Neuronal stem cell (in vitro differentiated cells): ENCODE data around the gene KCP.

Experiments used
- DNase-seq: peaks from one replicate; pipeline ENCODE4 v3.0.0-alpha.2; 2013; ENCODE audit warnings: low spot score
- H2AFZ ChIP-seq: one replicate; pipeline ENCODE4 v1.6.1; 2013; ENCODE audit warnings: mild to moderate bottlenecking, low read length, inconsistent platforms
- H2AK5ac ChIP-seq: 2 replicates; pipeline ENCODE4 v1.6.1; 2013; ENCODE audit warnings: low read depth, mild to moderate bottlenecking, inconsistent platforms, low read length, moderate library complexity, mixed read lengths
- H2BK120ac ChIP-seq: 2 replicates; pipeline ENCODE4 v1.6.1; 2013; ENCODE audit warnings: low read depth, mild to moderate bottlenecking, inconsistent platforms, low read length, moderate library complexity, mixed read lengths
- H2BK12ac ChIP-seq: one replicate; pipeline ENCODE4 v1.6.1; 2013; ENCODE audit warnings: low read length, inconsistent platforms
- H2BK15ac ChIP-seq: 2 replicates; pipeline ENCODE4 v1.6.1; 2013; ENCODE audit warnings: mild to moderate bottlenecking, low read length, inconsistent platforms, mixed read lengths
- H2BK5ac ChIP-seq: one replicate; pipeline ENCODE4 v1.6.1; 2013; ENCODE audit warnings: inconsistent platforms, mild to moderate bottlenecking, low read length, moderate library complexity
- H3K14ac ChIP-seq: one replicate; pipeline ENCODE4 v1.6.1; 2013; ENCODE audit warnings: low read length, inconsistent platforms
- H3K18ac ChIP-seq: 2 replicates; pipeline ENCODE4 v1.6.1; 2013; ENCODE audit warnings: low read length, inconsistent platforms
- H3K23ac ChIP-seq: 2 replicates; pipeline ENCODE4 v1.6.1; 2013; ENCODE audit warnings: low read depth, mild to moderate bottlenecking, mixed read lengths, low read length, inconsistent platforms; ENCODE audit not compliant: poor library complexity
- H3K27ac ChIP-seq: replicated peaks from 3 replicates; pipeline ENCODE4 v1.5.1; 2013; ENCODE audit warnings: low read length, inconsistent platforms
- H3K27me3 ChIP-seq, 3 experiments: 2 replicates each; pipeline ENCODE4 v1.6.1; 2013; ENCODE audit warnings: low read length in 3 of 3, mild to moderate bottlenecking in 2 of 3, inconsistent platforms in 1 of 3, low read depth in 1 of 3, mixed read lengths in 1 of 3, moderate library complexity in 1 of 3; ENCODE audit not compliant: control insufficient read depth in 3 of 3, insufficient read depth in 3 of 3
- H3K36me3 ChIP-seq, 2 donors: replicated peaks in 1 of 2; 2 replicates each; pipeline ENCODE4 v1.6.1; 2013; ENCODE audit warnings: low read length in 2 of 2; ENCODE audit not compliant: control insufficient read depth in 2 of 2, insufficient read depth in 2 of 2
- H3K4ac ChIP-seq: 2 replicates; pipeline ENCODE4 v1.6.1; 2013; ENCODE audit warnings: inconsistent platforms, mild to moderate bottlenecking, low read length, moderate library complexity
- H3K4me1 ChIP-seq, 2 donors: 1 replicate in 1 of 2; 2 replicates in 1 of 2; pipeline ENCODE4 v1.6.1; 2013; ENCODE audit warnings: low read length in 2 of 2, low read depth in 1 of 2; ENCODE audit not compliant: control insufficient read depth in 2 of 2, insufficient read depth in 1 of 2
- H3K4me2 ChIP-seq: one replicate; pipeline ENCODE4 v1.6.1; 2013; ENCODE audit warnings: mild to moderate bottlenecking, low read length, inconsistent platforms; ENCODE audit not compliant: insufficient read depth, poor library complexity, severe bottlenecking
- H3K4me3 ChIP-seq, 2 donors: 2 replicates each; pipeline ENCODE4 v1.5.1; 2013; ENCODE audit warnings: low read length in 2 of 2, mild to moderate bottlenecking in 2 of 2, inconsistent platforms in 1 of 2, moderate library complexity in 1 of 2
- H3K79me1 ChIP-seq: one replicate; pipeline ENCODE4 v1.6.1; 2013; ENCODE audit warnings: low read depth, mild to moderate bottlenecking, inconsistent platforms, low read length, moderate library complexity
- H3K9ac ChIP-seq: one replicate; pipeline ENCODE4 v1.6.1; 2013; ENCODE audit warnings: mild to moderate bottlenecking, low read depth, low read length, inconsistent platforms; ENCODE audit not compliant: poor library complexity
- H3K9me3 ChIP-seq, 2 donors: replicated peaks in 1 of 2; 2 replicates each; pipeline versions ENCODE3 to v1.6.1; 2013; ENCODE audit warnings: low read length in 2 of 2, mild to moderate bottlenecking in 2 of 2, inconsistent platforms in 1 of 2, low read depth in 1 of 2, mixed read lengths in 1 of 2, moderate library complexity in 1 of 2; ENCODE audit not compliant: control insufficient read depth in 2 of 2, insufficient read depth in 1 of 2
- H4K8ac ChIP-seq: one replicate; pipeline ENCODE4 v1.6.1; 2013; ENCODE audit warnings: low read depth, mild to moderate bottlenecking, inconsistent platforms, low read length, moderate library complexity
- H4K91ac ChIP-seq: one replicate; pipeline ENCODE4 v1.6.1; 2013; ENCODE audit warnings: low read length, low read depth, mild to moderate bottlenecking, inconsistent platforms; ENCODE audit not compliant: poor library complexity
- WGBS, 2 donors: extraction: QIAGEN DNeasy Blood & Tissue Kit; methylation state at CpG; one replicate each; pipeline ENCODE4 v1.1.7; 2013; ENCODE audit warnings: missing lambda C conversion rate in 2 of 2, mixed read lengths in 1 of 2; ENCODE audit not compliant: insufficient read length in 2 of 2, insufficient replicate concordance in 1 of 2; ENCODE audit errors: extremely low coverage in 2 of 2; 5-methylcytosine and 5-hydroxymethylcytosine counted together

Gene KCP

DNA sequence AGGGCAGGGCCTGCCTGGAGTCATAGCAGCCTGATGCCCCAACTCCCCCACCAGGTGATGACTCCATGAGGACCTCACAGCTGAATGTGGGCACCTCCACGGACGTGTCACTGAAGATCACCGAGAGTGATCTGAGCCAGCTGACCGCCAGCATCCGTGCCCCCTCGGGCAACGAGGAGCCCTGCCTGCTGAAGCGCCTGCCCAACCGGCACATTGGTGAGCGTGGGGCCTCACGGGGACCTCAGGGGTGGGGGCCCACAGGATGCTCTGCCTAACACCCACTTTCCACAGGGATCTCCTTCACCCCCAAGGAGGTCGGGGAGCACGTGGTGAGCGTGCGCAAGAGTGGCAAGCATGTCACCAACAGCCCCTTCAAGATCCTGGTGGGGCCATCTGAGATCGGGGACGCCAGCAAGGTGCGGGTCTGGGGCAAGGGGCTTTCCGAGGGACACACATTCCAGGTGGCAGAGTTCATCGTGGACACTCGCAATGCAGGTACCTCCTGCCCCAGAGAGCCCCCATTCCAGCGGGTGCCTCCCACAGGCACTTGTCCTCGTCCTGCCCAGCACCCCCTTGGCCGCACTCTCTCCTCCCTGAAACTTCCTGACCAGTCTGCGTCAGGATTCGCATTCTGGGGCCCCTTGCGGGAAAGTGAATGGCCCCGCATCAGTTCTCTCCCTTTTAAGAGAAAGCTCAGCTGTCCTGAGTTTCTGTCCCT is 57.8 kb downstream of the KCP start:
- no peak overlapping the region for H2BK120ac ChIP-seq
- no peak overlapping the region for H2BK5ac ChIP-seq
- H3K9ac ChIP-seq = no peak overlapping the region
- H4K8ac ChIP-seq = no peak overlapping the region
- H3K4me2 ChIP-seq = no peak overlapping the region
- no peak overlapping the region for H3K27ac ChIP-seq
- no peak overlapping the region for H2AK5ac ChIP-seq
- no CpG with 5 or more reads among the region's 28 CpGs for WGBS, 2 donors
- no peak overlapping the region for H3K23ac ChIP-seq
- H4K91ac ChIP-seq = no peak overlapping the region
- H3K27me3 ChIP-seq = peaks cover 0 to 11% (median 0%) of the 10 kb centered on the region in 3 experiments
- no peak overlapping the region for H2BK12ac ChIP-seq
- DNase-seq = no peak
- H3K18ac ChIP-seq = no peak overlapping the region
- H3K9me3 ChIP-seq = no peaks in the 10 kb centered on the region
- H3K4me3 ChIP-seq = no peak overlapping the region
- H3K36me3 ChIP-seq = peaks cover 0 to 77% of the 10 kb centered on the region in 2 donors
- H2BK15ac ChIP-seq = no peak overlapping the region
- no peak overlapping the region for H2AFZ ChIP-seq
- no peaks in the 10 kb centered on the region for H3K4me1 ChIP-seq
- peaks cover 5% of the 10 kb centered on the region for H3K79me1 ChIP-seq
- no peak overlapping the region for H3K4ac ChIP-seq
- no peak overlapping the region for H3K14ac ChIP-seq

DNA sequence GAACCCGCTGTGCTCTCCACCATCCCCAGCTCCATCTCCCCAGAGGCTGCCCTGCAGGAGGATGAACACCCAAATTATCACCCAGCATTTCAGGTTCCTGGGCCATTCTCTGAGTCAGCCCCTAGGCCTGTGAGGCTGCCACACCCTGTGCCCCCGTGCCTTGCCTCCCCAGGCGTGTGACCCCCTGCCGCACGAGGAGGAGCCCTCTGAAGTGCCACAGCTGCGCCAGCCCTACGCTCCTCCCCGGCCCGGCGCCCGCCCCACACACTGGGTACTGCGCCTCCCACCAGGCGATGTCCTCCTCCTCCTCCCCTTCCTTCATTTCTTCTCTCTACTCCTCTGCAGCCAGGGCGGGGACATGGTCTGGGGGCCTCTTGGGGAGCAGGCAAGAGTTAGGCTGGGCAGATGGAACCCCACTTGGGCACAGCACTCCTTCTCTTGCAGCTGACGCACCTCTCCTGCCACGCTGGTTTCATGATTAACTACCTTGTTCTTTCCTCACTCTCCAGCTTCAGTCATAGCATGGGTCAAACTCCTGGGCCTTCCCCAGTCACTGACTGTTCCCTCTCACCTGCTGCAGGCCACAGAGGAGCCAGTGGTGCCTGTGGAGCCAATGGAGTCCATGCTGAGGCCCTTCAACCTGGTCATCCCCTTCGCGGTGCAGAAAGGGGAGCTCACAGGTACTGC is 60.6 kb downstream of the KCP start:
- no peak overlapping the region for H2AK5ac ChIP-seq
- H4K8ac ChIP-seq = no peak overlapping the region
- no peaks in the 10 kb centered on the region for H3K4me1 ChIP-seq
- H2BK5ac ChIP-seq = no peak overlapping the region
- H3K23ac ChIP-seq = no peak overlapping the region
- no peaks in the 10 kb centered on the region for H3K9me3 ChIP-seq
- no peak overlapping the region for H2AFZ ChIP-seq
- no peak overlapping the region for H3K4me2 ChIP-seq
- H4K91ac ChIP-seq = no peak overlapping the region
- DNase-seq = no peak
- H3K4ac ChIP-seq = no peak overlapping the region
- no CpG with 5 or more reads among the region's 18 CpGs for WGBS, 2 donors
- no peak overlapping the region for H2BK120ac ChIP-seq
- peaks cover 0 to 6% (median 0%) of the 10 kb centered on the region in 3 experiments for H3K27me3 ChIP-seq
- H3K27ac ChIP-seq = no peak overlapping the region
- no peak overlapping the region for H2BK15ac ChIP-seq
- no peak overlapping the region for H3K9ac ChIP-seq
- H3K4me3 ChIP-seq = no peak overlapping the region
- peaks cover 0 to 79% of the 10 kb centered on the region in 2 donors for H3K36me3 ChIP-seq
- peak overlapping the region; percentile 82 for H3K14ac ChIP-seq
- peaks cover 5% of the 10 kb centered on the region for H3K79me1 ChIP-seq
- H2BK12ac ChIP-seq = no peak overlapping the region
- H3K18ac ChIP-seq = no peak overlapping the region

DNA sequence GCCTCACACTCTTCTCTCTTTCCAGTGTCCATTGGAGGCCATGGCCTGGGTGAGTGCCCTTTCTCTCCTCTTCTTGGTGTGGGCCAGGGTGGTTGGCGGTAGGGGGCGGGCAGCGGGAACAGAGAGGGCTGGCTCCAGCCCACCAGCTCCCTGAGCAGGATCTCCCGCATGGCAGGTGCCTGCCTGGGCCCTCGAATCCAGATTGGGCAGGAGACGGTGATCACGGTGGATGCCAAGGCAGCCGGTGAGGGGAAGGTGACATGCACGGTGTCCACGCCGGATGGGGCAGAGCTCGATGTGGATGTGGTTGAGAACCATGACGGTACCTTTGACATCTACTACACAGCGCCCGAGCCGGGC is 61.4 kb downstream of the KCP start:
- no CpG with 5 or more reads among the region's 16 CpGs for WGBS, 2 donors
- peaks cover 9% of the 10 kb centered on the region for H3K79me1 ChIP-seq
- H3K27ac ChIP-seq = no peak overlapping the region
- H3K4ac ChIP-seq = no peak overlapping the region
- H3K4me3 ChIP-seq = no peak overlapping the region
- peak overlapping the region; percentile 24 for H2BK5ac ChIP-seq
- H2BK120ac ChIP-seq = no peak overlapping the region
- H3K9ac ChIP-seq = no peak overlapping the region
- H2BK12ac ChIP-seq = no peak overlapping the region
- no peak for DNase-seq
- peaks cover 0 to 79% of the 10 kb centered on the region in 2 donors for H3K36me3 ChIP-seq
- no peak overlapping the region for H2AFZ ChIP-seq
- H4K8ac ChIP-seq = no peak overlapping the region
- H3K14ac ChIP-seq = no peak overlapping the region
- H3K27me3 ChIP-seq = peaks cover 0 to 5% (median 0%) of the 10 kb centered on the region in 3 experiments
- no peak overlapping the region for H2BK15ac ChIP-seq
- H3K9me3 ChIP-seq = peaks cover 0 to 1% of the 10 kb centered on the region in 2 donors
- no peaks in the 10 kb centered on the region for H3K4me1 ChIP-seq
- no peak overlapping the region for H3K23ac ChIP-seq
- no peak overlapping the region for H3K18ac ChIP-seq
- H4K91ac ChIP-seq = no peak overlapping the region
- H2AK5ac ChIP-seq = no peak overlapping the region
- H3K4me2 ChIP-seq = no peak overlapping the region
